VCaP (cell line): ENCODE results near the gene NIN.

Experiments used
- H3K27ac ChIP-seq: fragments of 450-650 bp; 2 replicates; pipeline ENCODE4 v1.5.1; 2017
- TF ChIP-seq, protein P1 (sequence below): fragments of 450-650 bp; conservative IDR thresholded peaks from 2 replicates; pipeline ENCODE4 v1.5.1; 2017; ENCODE audit warnings: mild to moderate bottlenecking, moderate library complexity

NIN gene

GRCh38 chr14:50774542-50775267, 56.3 kb downstream of the NIN start:
- no peak overlapping the region for H3K27ac ChIP-seq

GRCh38 chr14:50773632-50774541, 57.1 kb downstream of the NIN start:
- TF ChIP-seq, protein P1, sequence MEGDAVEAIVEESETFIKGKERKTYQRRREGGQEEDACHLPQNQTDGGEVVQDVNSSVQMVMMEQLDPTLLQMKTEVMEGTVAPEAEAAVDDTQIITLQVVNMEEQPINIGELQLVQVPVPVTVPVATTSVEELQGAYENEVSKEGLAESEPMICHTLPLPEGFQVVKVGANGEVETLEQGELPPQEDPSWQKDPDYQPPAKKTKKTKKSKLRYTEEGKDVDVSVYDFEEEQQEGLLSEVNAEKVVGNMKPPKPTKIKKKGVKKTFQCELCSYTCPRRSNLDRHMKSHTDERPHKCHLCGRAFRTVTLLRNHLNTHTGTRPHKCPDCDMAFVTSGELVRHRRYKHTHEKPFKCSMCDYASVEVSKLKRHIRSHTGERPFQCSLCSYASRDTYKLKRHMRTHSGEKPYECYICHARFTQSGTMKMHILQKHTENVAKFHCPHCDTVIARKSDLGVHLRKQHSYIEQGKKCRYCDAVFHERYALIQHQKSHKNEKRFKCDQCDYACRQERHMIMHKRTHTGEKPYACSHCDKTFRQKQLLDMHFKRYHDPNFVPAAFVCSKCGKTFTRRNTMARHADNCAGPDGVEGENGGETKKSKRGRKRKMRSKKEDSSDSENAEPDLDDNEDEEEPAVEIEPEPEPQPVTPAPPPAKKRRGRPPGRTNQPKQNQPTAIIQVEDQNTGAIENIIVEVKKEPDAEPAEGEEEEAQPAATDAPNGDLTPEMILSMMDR: peak; percentile 92

More at GRCh38 chr14:50774542-50775267, 56.3 kb downstream of the NIN start:
- TF ChIP-seq, protein P1: no peak

GRCh38 chr14:50772412-50772811, 58.5 kb downstream of the NIN start:
- H3K27ac ChIP-seq: no peak overlapping the region
- TF ChIP-seq, protein P1: no peak

More at GRCh38 chr14:50773632-50774541, 57.1 kb downstream of the NIN start:
- H3K27ac ChIP-seq: no peak overlapping the region

- H3K27ac ChIP-seq: peak overlapping the region; percentile 99; the same call in 1 of the 2 replicates
- TF ChIP-seq, protein P1: no peak
Measured at GRCh38 chr14:50770586-50770985, 60.4 kb downstream of the NIN start.

DNA sequence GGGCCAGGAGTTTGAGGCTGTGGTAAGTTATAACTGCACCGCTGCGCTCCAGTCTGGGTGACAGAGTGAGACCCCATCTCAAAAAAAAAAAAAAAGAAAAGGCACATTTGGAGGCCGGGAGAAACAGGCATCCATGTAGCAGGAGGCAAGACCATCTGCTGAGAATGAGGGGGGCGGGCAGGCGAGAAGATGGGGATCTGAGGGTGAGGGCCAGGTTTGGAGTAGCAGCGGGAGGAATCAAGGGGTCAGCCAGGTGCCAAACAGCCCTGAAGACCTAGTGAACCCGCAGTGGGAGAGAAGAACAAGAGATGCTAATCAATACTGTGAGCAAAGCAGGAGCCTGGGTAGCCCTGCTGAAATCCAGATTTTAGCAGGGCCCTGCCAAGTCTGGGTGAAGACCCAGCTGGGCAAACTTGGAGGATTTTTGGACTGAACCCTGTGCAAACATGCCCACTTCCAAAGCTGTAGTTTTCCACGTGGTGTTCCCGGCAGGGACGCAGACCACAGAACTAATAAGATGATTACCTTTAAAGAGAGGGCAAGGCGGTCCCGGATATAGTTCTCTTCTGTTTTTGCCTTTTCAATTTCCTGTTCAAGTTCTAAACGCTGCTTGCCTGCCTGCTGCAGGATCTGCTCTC, 61.0 kb downstream of the NIN start:
- H3K27ac ChIP-seq: peak overlapping the region; percentile 99; the same call in 1 of the 2 replicates
- TF ChIP-seq, protein P1: no peak

DNA sequence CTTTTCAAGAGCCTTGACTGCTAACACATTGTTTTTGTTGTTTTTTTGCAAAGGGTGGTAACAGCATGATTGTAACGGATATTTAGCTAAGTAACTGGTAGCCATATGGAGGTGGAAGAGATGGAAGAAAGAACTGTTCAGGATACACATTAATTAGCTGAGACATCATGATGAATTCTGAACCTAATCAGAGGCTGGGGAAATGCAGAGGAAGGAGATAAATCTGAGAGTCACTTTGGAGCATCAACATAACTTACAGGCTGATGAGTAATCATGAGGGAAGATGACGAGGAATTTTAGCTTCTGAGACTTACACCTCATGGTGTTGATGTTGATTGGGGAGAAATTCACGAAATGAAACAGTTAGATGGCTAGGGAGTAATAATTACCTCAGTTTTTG, 62.3 kb downstream of the NIN start:
- H3K27ac ChIP-seq: peak overlapping the region; percentile 99
- TF ChIP-seq, protein P1: no peak
